ENCODE measurements around the gene FTCD. TPM values are rescaled to one million over a fixed set of nuclear protein-coding genes. Genes with fewer than 3 reads are reported as not detected.

Gene FTCD
- total RNA-seq, 8 experiments from 2014 or later = 0.29 to 4.0 (median 1.1) TPM; not detected in 3

DNA sequence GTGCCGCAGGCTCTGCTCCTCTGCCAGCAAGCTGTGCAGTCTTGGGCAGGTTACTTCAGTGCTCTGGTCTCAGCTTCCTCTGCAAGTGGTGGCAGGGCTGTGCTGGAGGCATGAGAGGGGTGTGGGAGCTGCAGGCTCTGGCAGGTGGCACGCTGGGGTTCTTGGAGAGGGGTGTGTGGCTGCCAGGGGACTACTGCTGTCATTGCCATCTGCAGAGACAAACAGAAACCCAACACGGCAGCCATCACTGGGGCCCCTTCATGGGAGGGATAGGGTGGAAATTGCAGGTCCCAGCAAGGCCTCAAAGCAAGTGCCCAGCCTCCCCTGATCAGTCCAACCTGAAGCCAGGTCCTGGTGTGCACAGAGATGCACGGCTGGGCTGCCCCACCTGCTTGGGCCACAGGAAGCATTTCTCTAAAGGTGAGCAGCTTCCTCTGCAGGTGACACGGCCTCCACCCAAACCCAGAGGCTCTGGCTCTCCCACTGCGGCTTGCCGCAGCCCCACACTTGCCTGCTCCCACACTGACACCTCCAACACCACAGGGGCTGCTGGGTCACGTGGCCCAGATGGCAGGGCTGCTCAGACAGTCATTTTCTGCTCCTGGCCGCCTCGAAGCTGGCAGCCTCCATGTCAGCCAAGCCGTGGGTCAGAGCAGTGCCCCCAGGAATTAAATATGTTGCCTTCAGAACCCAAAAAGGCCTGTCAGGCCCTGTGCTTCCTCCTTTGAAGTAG is 61.5 kb downstream of the FTCD start:
- H3K27ac ChIP-seq = peak overlapping the region in 1 of 2 donors; percentile 26
- no peak for ATAC-seq (replicated peaks in 6 of 8)
- 80 to 87% (median 82%) methylated on average over 1 to 3 of the region's 11 CpGs; no CpG with 5 or more reads in 6 of the 10 experiments for WGBS, 10 experiments
- H3K4me3 ChIP-seq = no peak overlapping the region
- in situ Hi-C loops (cut with MboI; ENCODE audit: low pct_unique_long_range_greater_than_20kb in 2 of 9, low sequenced_read_pairs in 9 of 9, unreplicated experiment in 9 of 9) = no loop called here
- peaks cover 0 to 13% of the 10 kb centered on the region in 2 donors for H3K4me1 ChIP-seq (replicated peaks in 1 of 2)

DNA sequence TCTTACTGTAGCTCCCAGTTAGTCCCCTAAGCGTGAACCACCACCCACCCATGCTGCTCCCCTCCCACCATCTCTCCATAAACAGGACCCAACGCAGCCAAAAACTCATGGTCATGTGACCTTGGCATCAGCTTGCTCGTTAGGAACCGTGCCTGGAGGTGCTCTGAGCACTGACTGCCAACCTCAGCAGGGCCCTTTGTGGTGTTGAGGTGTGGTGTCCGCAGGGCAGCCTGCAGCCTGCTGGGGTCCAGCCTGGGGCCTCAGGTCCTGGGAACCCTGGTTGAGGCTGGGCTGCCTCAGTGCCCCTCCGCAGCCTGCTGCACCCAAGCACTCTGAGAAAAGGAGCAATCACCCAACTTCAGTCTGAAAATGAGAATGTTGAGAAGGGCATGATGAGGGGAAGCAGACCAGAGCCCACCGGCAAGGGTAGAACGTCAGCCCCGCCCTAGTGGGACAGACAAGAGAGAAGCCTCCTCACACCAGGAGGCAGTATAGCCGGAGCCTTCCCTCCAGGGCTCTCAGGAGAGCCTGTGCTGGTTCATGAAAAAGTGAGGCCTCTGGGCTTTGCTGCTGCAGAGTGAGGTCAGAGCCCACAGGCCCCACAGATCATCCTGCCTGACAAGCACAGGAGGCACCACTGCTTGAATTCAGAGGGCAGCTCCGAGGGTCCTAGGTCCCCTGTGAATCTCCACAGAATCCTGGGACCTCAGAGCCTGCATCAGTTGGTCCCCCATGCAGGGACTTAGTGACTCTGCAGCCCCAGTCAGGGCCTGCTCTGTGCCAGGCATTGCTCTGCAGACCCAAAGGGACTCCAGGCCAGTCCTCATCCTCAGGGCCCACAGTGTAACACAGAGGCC is 62.3 kb downstream of the FTCD start:
- peak in 6 of 8 experiments; percentile 5 to 75 (median 51) for ATAC-seq (replicated peaks in 6 of 8)

DNA sequence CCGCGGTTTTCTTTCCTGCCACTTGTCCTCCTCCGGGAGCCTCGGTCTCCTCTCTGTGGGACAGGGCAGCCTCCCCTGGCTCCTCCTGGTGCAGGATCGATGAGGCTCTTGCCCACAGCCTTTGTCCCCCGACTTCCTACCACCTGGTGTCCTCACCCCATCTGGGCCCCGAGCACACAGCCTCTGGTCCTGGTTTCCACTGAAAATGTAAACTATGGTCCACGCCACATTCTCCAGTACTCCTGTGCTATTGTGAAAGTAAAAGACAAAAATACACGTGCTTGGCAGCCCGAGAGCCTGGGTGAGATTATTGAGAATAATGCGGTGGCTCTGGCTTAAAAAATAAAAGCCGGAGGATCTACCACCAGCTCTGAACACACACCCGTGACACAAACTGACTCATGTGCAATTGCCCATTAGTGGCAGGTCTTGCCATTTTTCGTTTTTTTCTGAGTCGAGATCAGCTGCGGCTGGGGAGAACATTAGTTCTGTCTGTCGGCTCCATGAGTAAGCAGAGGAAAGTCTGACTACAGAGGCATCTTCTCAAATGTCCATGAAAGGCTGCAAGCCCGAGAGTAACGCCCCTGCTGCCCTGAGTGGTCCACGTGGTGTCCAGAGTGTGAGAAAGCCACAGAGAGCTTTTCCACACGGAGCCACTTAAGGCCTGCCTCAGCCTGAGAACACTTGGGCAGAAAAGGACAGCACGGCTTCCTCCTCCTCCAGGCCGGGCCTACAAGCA is 63.2 kb downstream of the FTCD start:
- in situ Hi-C loops (cut with MboI; ENCODE audit: low pct_unique_long_range_greater_than_20kb in 2 of 9, low sequenced_read_pairs in 9 of 9, unreplicated experiment in 9 of 9) = no loop called here
- H3K4me1 ChIP-seq (replicated peaks in 1 of 2) = peaks cover 0 to 13% of the 10 kb centered on the region in 2 donors
- WGBS, 10 experiments = 0 to 96% (median 84%) methylated on average over 5 to 15 of the region's 23 CpGs; no CpG with 5 or more reads in 2 of the 10 experiments
- H3K4me3 ChIP-seq = no peak overlapping the region
- peak; percentile 30 to 90 (median 46) for ATAC-seq (replicated peaks in 6 of 8)
- no peak overlapping the region for H3K27ac ChIP-seq

More for the DNA sequence above, 62.3 kb downstream of the FTCD start:
- Histone ChIP-seq H3K4me3 (no peak overlapping the region), H3K4me1 (replicated peaks in 1 of 2) (peaks cover 0 to 13% of the 10 kb centered on the region in 2 donors), H3K27ac (peak overlapping the region in 1 of 2 donors; percentile 26)
- 0 to 85% (median 80%) methylated on average over 1 to 3 of the region's 11 CpGs; no CpG with 5 or more reads in 7 of the 10 experiments for WGBS, 10 experiments
- in situ Hi-C loops (cut with MboI; ENCODE audit: low pct_unique_long_range_greater_than_20kb in 2 of 9, low sequenced_read_pairs in 9 of 9, unreplicated experiment in 9 of 9) = no loop called here

DNA sequence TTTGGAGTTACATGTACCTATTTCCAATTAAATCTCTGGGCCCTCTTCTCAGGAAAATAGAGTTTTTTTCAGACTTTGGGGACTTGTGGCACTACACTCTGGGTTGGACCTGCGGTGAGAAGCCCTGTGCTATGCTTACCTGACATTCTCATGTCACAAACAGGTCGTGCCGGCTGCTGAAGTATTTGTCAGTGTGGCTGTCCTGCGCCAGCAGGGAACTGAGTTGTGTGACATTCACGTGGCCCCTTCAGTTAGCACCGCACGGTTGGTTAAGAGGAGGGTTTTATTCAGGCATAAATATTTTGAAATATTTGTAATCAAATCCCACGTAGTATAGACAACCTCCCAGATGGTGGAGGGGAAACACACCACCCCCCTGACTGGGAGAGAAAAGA is 63.8 kb downstream of the FTCD start:
- Histone ChIP-seq H3K4me3 (no peak overlapping the region), H3K4me1 (replicated peaks in 1 of 2) (peaks cover 0 to 13% of the 10 kb centered on the region in 2 donors), H3K27ac (no peak overlapping the region)
- in situ Hi-C loops (cut with MboI; ENCODE audit: low pct_unique_long_range_greater_than_20kb in 2 of 9, low sequenced_read_pairs in 9 of 9, unreplicated experiment in 9 of 9) = no loop called here
- WGBS, 10 experiments = 24 to 93% (median 90%) methylated on average over 1 to 8 of the region's 8 CpGs; no CpG with 5 or more reads in 1 of the 10 experiments
- ATAC-seq (replicated peaks in 6 of 8) = no peak

DNA sequence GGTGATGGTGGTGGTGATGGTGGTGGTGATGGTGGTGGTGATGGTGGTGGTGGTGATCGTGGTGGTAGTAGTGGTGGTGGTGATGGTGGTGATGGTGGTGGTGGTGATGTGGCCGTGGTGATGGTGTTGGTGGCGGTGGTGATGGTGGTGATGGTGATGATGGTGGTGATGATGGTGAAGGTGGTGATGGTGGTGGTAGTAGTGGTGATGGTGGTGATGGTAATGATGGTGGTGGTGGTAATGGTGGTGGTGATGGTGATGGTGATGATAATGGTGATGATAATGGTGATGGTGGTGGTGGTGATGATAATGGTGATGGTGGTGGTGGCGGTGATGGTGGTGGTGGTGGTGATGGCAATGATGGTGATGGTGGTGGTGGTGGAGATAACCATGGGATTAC is 64.3 kb downstream of the FTCD start:
- no peak for ATAC-seq (replicated peaks in 6 of 8)
- 41 to 83% (median 76%) methylated on average over 1 to 2 of the region's 4 CpGs; no CpG with 5 or more reads in 4 of the 10 experiments for WGBS, 10 experiments
- Histone ChIP-seq H3K4me3 (no peak overlapping the region), H3K4me1 (replicated peaks in 1 of 2) (peaks cover 0 to 13% of the 10 kb centered on the region in 2 donors), H3K27ac (no peak overlapping the region)
- in situ Hi-C loops (cut with MboI; ENCODE audit: low pct_unique_long_range_greater_than_20kb in 2 of 9, low sequenced_read_pairs in 9 of 9, unreplicated experiment in 9 of 9) = no loop called here

DNA sequence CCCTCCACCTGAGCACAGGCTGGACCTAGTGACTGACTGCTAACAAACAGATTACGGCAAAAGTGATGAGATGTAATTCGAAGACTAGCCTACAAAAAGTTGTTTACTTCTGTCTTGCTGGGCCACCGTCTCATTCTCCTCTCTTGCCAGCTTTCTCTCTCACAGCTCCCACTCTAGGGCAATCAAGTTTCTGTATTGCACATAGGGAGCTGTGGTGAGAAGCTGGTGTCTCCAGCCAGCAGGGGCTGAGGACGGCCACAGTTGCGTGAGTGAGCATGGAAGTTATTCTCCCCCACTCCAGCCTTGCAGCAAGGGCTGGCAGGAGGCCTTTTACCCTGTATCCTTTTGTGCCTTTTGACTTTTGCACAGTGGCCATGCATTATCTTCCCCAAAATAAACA is 66.1 kb downstream of the FTCD start:
- Histone ChIP-seq H3K4me3 (no peak overlapping the region), H3K27ac (no peak overlapping the region), H3K4me1 (replicated peaks in 1 of 2) (peaks cover 0 to 6% of the 10 kb centered on the region in 2 donors)
- ATAC-seq (replicated peaks in 6 of 8) = no peak
- in situ Hi-C loops (cut with MboI; ENCODE audit: low pct_unique_long_range_greater_than_20kb in 2 of 9, low sequenced_read_pairs in 9 of 9, unreplicated experiment in 9 of 9) = no loop called here
- 33 to 100% (median 80%) methylated on average over 1 to 3 of the region's 5 CpGs; no CpG with 5 or more reads in 3 of the 10 experiments for WGBS, 10 experiments

DNA sequence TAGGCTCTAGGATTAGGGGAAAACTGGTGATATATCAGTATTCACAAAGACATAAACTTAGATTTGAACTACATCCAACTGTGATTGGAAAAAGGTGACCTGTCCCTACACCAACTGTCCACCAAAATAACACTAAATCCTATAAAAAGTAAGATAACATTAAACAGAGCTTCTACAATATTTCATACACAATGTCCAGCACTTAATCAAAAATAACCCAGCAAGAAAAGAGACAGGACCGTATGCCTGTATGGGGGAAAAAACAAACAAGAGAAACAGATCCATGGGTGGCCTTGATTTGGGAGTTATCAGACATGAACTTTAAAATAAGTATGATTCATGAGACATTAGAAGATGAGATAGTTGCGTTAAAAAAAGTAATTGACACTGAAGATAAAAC is 67.2 kb downstream of the FTCD start:
- Histone ChIP-seq H3K4me1 (replicated peaks in 1 of 2) (no peaks in the 10 kb centered on the region), H3K27ac (no peak overlapping the region), H3K4me3 (no peak overlapping the region)
- in situ Hi-C loops (cut with MboI; ENCODE audit: low pct_unique_long_range_greater_than_20kb in 2 of 9, low sequenced_read_pairs in 9 of 9, unreplicated experiment in 9 of 9) = no loop called here
- WGBS, 10 experiments = 75 to 100% (median 90%) methylated on average over 2 of the region's 2 CpGs; no CpG with 5 or more reads in 1 of the 10 experiments
- no peak for ATAC-seq (replicated peaks in 6 of 8)

DNA sequence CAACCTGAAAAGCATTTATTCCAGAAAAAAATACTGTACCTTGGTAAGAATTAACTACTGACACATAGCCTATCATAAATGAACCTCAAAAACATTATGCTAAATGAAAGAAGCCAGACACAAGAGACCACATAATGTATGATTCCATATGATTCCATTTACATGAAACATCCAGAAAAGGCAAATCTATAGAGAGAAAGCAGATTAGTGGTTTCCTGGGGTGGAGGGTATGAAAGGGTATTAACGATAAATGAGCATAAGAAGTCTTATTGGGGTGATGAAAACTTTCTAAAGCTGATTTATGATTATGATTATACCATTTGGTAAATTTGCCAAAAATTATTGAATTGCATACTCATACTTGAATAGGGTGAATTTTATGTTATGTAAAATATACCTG is 67.7 kb downstream of the FTCD start:
- Histone ChIP-seq H3K4me3 (no peak overlapping the region), H3K4me1 (replicated peaks in 1 of 2) (no peaks in the 10 kb centered on the region), H3K27ac (no peak overlapping the region)
- 0 to 100% (median 72%) methylated on average over 1 of the region's 1 CpG; no CpG with 5 or more reads in 2 of the 10 experiments for WGBS, 10 experiments
- in situ Hi-C loops (cut with MboI; ENCODE audit: low pct_unique_long_range_greater_than_20kb in 2 of 9, low sequenced_read_pairs in 9 of 9, unreplicated experiment in 9 of 9) = no loop called here
- no peak for ATAC-seq (replicated peaks in 6 of 8)

Other genes starting within 250 kb of the FTCD start
- gene COL6A1, start 173.8 kb downstream of the FTCD start, total RNA-seq = 100 to 1,000 TPM in 3 of 8 experiments, 10 to 100 TPM in 5; 12.4 to 184 (median 81.7) TPM
- 100 to 1,000 TPM in 1 of 8 experiments, 10 to 100 TPM in 1, 1 to 10 TPM in 6; 2.6 to 153 (median 5.0) TPM for gene COL6A2, start 57.5 kb downstream of the FTCD start, total RNA-seq
- 10 to 100 TPM in 6 of 8 experiments, 1 to 10 TPM in 2; 9.5 to 16.8 (median 13.1) TPM for gene SPATC1L, start 28.9 kb upstream of the FTCD start, total RNA-seq
- 100 to 1,000 TPM in 2 of 8 experiments, 10 to 100 TPM in 6; 24.5 to 177 (median 51.8) TPM for gene LSS, start 73.2 kb upstream of the FTCD start, total RNA-seq
- gene MCM3AP, start 130.0 kb upstream of the FTCD start, total RNA-seq = 10 to 100 TPM; 41.5 to 99.3 (median 50.8) TPM
- gene YBEY, start 130.8 kb upstream of the FTCD start, total RNA-seq = 10 to 100 TPM; 19.4 to 43.8 (median 32.7) TPM
- 10 to 100 TPM in 2 of 8 experiments, 1 to 10 TPM in 5, under 1 TPM in 1; 0.92 to 15.3 (median 2.8) TPM for gene C21orf58, start 168.3 kb upstream of the FTCD start, total RNA-seq
- 10 to 100 TPM in 7 of 8 experiments, 1 to 10 TPM in 1; 8.9 to 49.0 (median 14.3) TPM for gene PCNT, start 168.6 kb upstream of the FTCD start, total RNA-seq

Data from motor neuron (in vitro differentiated cells).